Stimulated activated naive CD4-positive, alpha-beta T cell (primary cell): ENCODE results near the gene BNIP5.

ENCODE experiments used
- DNase-seq, 6 experiments: peaks; one replicate each; lab custom pipeline; 2025; lab: John Stamatoyannopoulos, UW

Gene BNIP5

DNA sequence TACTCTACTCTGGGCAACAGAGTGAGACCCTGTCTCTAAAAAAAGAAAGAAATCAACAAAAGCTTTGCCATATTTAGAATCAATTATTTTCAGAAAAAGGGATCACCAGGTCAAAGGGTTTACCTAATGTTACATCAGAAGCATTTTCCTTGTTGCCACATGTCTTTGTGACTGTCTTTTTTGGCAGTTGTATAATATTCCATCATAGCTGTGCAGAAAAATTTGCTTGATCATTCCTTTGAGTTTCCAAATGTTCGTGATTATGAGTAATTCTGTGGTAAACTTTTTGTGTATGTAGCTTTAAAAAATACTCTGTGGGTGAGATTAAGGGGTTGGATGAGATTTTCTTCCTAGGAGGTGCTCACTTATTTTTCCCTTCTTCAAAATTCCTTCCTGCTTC is 40.4 kb downstream of the BNIP5 start:
- DNase-seq = no peak

DNA sequence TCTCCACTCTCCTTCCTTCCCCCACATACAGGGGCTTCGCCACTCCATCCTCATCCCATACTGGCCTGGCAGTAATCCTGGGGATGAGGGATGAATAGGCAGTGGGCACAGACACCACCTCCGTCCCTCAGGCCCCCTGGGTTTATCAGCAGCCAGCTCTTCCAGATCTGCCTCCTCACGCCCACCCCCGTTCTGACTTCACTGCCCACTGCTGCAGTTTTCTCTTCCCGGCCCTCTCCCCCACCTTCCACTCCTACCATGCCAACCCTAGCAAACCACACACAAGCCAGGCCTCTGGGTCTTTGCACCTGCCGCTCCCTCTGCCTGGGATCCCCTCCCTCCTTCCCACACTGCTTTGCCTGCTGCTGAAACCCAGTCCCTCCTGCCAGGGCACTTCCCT is 44.5 kb downstream of the BNIP5 start:
- no peak for DNase-seq

GRCh38 chr6:36290668-36291620 is 45.7 kb downstream of the BNIP5 start:
- no peak for DNase-seq

DNA sequence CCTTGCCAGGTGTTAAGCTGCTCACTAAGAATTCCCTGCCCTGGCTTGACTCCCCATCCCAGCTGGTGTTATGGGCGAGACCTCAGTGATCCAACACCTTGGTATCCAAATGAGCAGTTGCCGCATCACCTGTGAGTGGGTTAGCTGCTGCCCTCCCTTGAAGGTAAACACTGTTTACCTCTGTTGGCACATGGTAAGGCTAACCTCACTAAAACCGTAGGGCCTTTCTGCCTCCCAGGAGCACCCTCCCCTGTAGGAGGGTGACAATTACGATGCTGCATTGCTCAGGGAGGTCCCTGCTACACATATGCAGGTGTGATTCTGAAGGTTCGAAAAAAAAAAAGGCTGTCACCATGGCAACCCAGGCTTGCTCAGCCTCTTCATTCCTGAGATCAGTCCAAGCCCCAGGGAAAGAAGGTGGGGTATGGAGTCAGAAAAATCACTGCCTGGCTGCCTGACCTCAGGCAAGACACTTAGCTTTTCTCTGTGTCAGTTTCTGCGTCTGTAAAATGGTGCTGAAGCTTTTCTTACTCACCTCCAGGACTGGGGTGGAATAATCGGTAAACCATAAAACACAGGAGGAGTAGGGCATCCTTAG is 47.3 kb downstream of the BNIP5 start:
- DNase-seq = no peak

DNA sequence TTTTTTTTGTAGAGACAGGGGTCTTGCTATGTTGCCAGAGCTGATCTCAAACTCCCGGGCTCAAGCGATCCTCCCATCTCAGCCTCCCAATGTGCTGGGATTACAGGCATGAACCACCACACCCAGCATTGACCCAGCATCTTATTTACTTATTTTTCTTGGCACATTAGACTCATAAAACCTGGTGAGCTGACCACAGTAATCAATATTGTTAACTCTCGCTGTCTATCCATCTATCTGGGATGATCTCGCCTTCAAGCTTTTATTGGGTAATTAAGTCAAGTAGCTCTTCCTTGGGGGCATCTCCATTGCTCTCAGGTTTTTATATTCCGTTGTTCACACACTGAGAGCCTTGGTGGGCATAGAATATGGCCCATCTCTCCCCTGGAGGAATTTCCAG is 49.8 kb downstream of the BNIP5 start:
- no peak for DNase-seq

- no peak for DNase-seq
Observed at GRCh38 chr6:36285797-36286196, 50.9 kb downstream of the BNIP5 start.

DNA sequence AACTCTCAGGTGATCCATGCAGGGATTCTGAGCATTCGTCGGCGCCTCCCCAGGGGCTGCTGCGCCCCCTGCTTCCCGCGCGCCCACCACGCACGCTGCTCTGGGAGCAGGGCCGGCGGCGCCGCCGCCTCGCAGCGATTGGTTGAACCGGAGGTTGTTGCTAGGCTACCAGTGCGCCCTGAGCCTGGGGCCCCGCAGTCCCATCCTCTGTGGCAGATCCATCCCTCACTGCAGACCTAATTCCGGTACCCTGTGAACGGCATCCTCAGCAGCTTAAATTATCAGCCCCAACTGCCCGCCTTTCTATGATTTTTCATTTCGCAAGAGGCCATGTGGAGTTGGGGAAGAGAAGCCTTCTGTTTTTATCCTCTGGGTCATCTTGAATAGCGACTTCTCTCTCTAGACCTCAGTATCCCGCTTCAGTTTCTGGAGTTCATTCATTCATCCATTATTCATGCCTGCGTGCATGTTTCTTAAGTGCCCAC is 51.5 kb downstream of the BNIP5 start:
- DNase-seq = no peak

DNA sequence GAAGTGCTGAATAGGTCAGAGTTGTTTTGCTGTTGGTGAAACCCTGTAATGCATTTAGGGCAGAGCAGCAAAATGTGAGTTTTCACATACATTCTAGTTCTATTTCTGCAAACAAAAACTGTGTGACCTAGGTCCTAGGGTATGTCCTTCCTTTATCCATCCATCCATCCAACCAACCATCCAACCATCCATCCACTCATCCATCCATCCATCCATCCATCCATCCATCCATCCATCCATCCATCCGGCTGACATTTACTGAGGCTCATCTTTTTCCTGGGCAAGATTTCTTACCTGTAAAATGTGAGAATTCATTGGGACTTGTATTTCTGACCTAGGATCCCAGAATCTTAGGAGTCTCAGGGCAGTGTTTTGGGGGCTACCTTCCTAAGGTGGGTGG is 52.3 kb downstream of the BNIP5 start:
- no peak for DNase-seq

DNA sequence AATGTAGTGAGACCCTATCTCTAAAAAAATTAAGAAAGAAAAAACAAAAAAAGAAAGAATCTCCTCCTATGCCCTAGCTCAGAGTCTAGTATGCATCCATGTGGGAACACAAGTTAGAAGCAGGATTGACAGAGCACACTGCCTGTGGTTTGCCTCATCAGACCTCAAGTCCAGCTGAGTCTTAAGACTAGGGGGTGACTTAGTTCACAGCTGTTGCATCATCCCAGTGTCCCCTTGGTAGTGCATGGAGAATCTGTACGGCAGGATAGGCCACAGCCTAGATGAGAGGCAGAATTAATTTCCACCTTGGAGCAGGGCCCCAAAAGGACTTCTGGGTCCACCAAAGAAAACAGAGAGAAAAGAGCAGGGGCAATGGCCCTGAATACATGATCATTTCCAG is 53.1 kb downstream of the BNIP5 start:
- DNase-seq = no peak

DNA sequence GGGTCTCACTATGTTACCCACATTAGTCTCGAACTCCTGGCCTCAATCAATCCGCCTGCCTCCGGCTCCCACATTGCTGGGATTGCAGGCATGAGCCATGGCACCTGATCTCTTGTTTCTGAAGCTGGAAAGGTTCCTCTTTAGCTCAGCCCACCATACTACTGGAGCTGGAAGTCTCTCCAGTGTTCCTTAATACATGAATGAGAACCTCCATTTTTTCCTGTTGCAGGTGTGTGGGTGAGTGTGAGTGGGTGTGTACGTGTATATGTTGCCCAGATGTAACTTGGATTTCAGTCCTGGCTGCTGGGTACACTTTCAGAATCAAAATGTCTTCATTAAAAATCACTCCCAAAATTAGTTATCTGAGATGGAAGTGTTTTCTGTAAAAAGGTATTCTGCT is 55.7 kb downstream of the BNIP5 start:
- no peak for DNase-seq

GRCh38 chr6:36280467-36280866 is 56.2 kb downstream of the BNIP5 start:
- no peak for DNase-seq

DNA sequence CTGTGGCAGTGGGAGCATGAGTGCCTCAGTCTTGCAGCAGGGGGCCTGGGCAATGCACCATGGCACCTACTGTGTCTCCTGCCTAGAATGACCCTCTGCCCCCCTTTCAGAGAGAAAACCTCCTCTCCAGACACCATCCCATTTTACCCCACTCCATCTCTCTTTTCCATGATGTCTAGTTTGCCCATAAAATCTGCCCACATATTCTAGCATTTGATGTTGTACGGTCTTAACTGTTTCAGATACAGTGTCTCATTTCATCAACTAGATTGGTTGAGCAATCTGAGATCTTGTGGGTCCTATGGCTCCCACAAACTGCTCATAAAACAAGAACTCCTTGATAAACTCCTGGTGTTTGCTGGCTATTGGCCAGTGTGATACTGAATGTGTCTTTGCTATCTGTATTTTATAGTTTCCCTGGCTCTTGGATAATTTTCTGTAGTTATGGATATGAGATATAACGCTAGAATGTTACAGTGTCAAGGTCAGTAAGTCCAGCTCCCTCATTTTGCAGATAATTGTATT is 58.7 kb downstream of the BNIP5 start:
- DNase-seq = no peak

- no peak for DNase-seq
Observed at GRCh38 chr6:36276581-36277536, 59.8 kb downstream of the BNIP5 start.

DNA sequence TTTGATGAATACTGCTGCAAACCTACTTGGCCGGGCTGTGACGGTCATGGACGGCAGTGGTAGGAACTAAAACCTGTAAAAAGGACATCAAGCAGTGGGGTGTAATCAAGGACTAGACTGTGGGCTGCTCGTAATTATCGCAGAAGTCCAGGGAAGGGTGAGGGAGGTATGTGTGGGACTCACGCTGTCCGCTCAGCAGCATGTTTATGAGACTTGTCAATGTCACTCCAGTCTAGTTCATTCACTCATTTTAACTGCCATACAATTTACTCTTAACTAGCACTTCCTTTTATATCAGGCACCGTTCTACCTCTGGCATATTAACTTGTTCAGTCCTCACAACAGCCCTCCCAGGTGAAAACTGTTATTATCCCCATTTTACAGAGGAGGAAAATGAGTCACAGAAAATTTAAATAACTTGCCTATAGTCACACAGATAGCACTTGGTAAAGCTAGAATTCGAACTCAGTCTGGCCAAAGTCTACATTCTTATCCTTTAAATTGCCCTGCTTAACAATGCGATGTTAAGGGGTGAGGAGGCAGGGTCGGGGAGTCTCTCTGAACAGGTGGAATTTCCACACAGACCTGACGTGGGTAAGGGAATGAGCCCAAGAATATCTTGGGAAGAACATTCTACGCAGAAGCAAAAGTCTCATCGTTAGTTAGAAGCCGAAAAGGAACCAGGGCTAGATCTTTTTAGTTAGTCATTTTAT is 62.7 kb downstream of the BNIP5 start:
- DNase-seq = no peak

DNA sequence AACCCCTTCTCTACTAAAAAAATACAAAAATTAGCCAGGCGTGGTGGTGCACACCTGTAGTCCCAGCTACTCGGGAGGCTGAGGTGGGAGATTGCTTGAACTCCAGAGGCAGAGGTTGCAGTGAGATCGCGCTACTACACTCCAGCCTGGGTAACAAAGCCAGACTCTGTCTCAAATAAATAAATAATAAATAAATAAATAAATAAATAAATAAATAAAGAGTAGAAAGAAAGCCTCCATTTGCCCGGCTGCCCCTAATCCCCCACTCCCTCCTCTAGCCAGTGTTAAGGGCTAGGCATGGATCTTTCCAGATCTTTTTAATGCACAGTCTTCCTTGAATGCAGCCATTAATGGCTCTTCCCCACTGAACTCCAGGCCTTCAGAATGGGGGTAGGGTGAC is 63.6 kb downstream of the BNIP5 start:
- no peak for DNase-seq

DNA sequence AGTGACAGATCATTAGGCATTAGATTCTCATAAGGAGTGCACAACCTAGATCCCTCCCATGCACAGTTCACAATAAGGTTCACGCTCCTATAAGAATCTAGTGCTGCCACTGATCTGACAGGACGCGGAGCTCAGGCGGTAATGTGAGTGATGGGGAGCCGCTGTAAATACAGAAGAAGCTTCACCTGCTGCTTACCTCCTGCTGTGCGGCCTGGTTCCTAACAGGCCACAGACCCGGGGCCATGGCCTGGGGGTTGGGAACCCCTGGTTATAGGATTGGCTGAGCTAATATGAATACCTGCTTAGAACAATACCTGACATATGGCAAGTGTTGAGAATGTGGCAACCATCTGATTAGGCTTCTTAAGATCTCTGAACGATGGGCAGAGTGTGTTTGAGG is 64.5 kb downstream of the BNIP5 start:
- DNase-seq = no peak

GRCh38 chr6:36269834-36270705 is 66.6 kb downstream of the BNIP5 start, which contains the start of gene PNPLA1:
Gene PNPLA1 (plus strand): TSS chr6:36270060. CDS start chr6:36270460, 400 bp downstream.
- no peak for DNase-seq

DNA sequence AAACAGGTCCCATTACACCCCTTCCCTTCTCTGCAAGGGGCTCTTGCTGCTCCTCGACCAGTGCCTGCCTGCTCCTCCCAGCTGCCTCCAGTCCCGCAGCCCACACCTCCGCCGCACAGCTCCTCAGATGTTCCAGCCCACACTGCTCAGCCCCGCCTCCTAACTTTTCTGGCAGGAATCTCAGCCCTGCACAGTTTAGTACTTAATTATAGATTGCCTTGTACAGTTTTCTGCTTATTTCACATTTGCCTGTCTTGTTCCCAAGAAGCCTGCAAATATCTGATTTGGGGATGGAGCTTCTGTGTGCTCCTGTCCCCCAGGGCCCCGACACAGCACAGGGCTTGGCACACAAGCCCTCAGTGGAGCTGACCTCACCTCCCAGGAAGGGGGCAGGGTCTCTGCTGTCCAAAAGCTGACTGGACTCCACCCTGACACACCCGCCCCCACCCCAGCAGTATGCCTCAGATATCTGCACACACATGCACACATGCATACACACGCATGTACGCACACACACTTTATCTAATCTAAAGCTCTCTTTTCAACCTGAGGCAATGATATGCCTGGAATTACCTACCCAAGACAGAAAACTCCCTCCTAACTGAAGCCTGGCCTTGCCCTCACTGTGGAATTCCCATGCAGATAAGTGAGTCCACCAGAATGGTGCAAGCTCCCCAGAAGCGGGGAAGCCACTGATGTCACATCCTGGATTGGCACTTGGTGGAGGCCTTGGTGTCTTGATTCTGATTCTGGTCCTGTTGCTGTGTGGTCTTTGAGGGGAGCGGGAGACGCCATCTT is 68.0 kb downstream of the BNIP5 start:
- DNase-seq = no peak

DNA sequence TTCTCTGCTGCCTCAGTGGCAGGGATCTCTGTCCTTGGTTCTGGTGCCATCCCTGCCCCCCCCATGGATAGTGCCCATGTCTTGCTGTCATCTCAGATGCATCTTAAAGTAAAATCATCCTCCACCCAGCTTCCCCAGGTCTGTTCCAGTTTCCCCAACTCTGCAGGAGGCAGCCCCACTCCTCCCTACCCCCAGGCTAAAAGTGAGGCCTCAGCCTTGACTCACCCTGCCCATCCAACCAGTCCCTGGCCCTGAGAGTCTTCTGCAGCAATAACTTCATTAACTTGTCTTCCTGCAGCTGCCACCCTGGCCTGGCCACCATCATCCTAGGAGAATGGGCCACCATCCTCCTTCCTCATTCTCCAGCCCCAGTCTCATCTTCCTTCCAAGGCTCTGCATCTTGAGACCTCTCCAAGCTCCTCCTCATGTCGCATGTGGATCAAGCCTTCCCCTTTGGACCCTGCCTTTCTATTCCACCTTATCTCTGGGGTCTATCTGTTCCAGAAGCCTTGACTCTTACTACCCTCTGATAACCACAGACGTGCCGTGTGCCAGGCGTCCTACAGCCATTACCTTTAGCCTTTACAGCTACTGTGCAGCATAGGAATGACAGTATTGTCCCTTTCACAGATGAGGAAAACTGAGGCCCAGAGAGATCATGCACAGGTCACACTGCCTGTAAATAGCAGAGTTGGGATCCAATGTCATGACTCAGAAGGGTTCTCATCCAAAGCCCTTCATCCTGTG is 68.8 kb downstream of the BNIP5 start:
- no peak for DNase-seq
